ENCODE results near the gene MBP. TPM values are rescaled to one million over a fixed set of nuclear protein-coding genes. Genes with fewer than 3 reads are reported as not detected.
A peak's percentile ranks its signal among the peaks of the same experiment; 100 is the strongest.

The MBP gene
- total and polyA plus RNA-seq, 2 donors from 2014 or later: 15.1 to 61.2 TPM

GRCh38 chr18:77073336-77074093 lies 59.1 kb downstream of the MBP start:
- H3K27me3 ChIP-seq (ENCODE audit: control insufficient read depth, insufficient read depth, low read length): no peaks in the 10 kb centered on the region
- DNase-seq (no peak), FAIRE-seq (no peak)
- intact Hi-C loops (cut with DNase I): no loop called here
- no peak overlapping the region for H3K27ac ChIP-seq (ENCODE audit: low read depth in 2 of 2, low read length in 2 of 2)
- H3K9me3 ChIP-seq (ENCODE audit: control insufficient read depth in 2 of 3, insufficient read depth in 1 of 3, low read length in 3 of 3): no peaks in the 10 kb centered on the region
- H3K4me1 ChIP-seq (ENCODE audit: control insufficient read depth in 2 of 3, insufficient read depth in 2 of 3, low read depth in 1 of 3, low read length in 3 of 3): peaks cover 0 to 3% (median 0%) of the 10 kb centered on the region in 3 donors
- TF ChIP-seq CTCF (IDR thresholded peaks at IDR 0.05; ENCODE audit: borderline replicate concordance, extremely low read depth, insufficient read depth): no peak
- no peaks in the 10 kb centered on the region for H3K36me3 ChIP-seq (ENCODE audit: control insufficient read depth in 2 of 3, insufficient read depth in 3 of 3, low read length in 3 of 3)
- H3K4me3 ChIP-seq (ENCODE audit: low read length in 3 of 3): no peak overlapping the region
- no peak overlapping the region for H3K9ac ChIP-seq (ENCODE audit: low read length in 3 of 3)

- Histone ChIP-seq H3K4me3 (ENCODE audit: low read length in 3 of 3) (no peak overlapping the region), H3K9ac (ENCODE audit: low read length in 3 of 3) (no peak overlapping the region), H3K36me3 (ENCODE audit: control insufficient read depth in 2 of 3, insufficient read depth in 3 of 3, low read length in 3 of 3) (no peaks in the 10 kb centered on the region), H3K9me3 (ENCODE audit: control insufficient read depth in 2 of 3, insufficient read depth in 1 of 3, low read length in 3 of 3) (no peaks in the 10 kb centered on the region), H3K27ac (ENCODE audit: low read depth in 2 of 2, low read length in 2 of 2) (peak overlapping the region; percentile 33 to 56), H3K27me3 (ENCODE audit: control insufficient read depth, insufficient read depth, low read length) (no peaks in the 10 kb centered on the region), H3K4me1 (ENCODE audit: control insufficient read depth in 2 of 3, insufficient read depth in 2 of 3, low read depth in 1 of 3, low read length in 3 of 3) (peaks cover 0 to 6% (median 0%) of the 10 kb centered on the region in 3 donors)
- intact Hi-C loops (cut with DNase I): no loop called here
- no peak for TF ChIP-seq CTCF (IDR thresholded peaks at IDR 0.05; ENCODE audit: borderline replicate concordance, extremely low read depth, insufficient read depth)
- no peak for FAIRE-seq
- no peak for DNase-seq
Measured at GRCh38 chr18:77072566-77072965, 60.0 kb downstream of the MBP start.

GRCh38 chr18:77071711-77072292 lies 60.8 kb downstream of the MBP start:
- no peak for DNase-seq
- Histone ChIP-seq H3K9me3 (ENCODE audit: control insufficient read depth in 2 of 3, insufficient read depth in 1 of 3, low read length in 3 of 3) (no peaks in the 10 kb centered on the region), H3K27me3 (ENCODE audit: control insufficient read depth, insufficient read depth, low read length) (no peaks in the 10 kb centered on the region), H3K4me1 (ENCODE audit: control insufficient read depth in 2 of 3, insufficient read depth in 2 of 3, low read depth in 1 of 3, low read length in 3 of 3) (peaks cover 0 to 9% (median 0%) of the 10 kb centered on the region in 3 donors), H3K9ac (ENCODE audit: low read length in 3 of 3) (peak overlapping the region in 1 of 3 donors; percentile 44), H3K36me3 (ENCODE audit: control insufficient read depth in 2 of 3, insufficient read depth in 3 of 3, low read length in 3 of 3) (no peaks in the 10 kb centered on the region), H3K4me3 (ENCODE audit: low read length in 3 of 3) (no peak overlapping the region), H3K27ac (ENCODE audit: low read depth in 2 of 2, low read length in 2 of 2) (peak overlapping the region; percentile 56 to 59)
- intact Hi-C loops (cut with DNase I): no loop called here
- TF ChIP-seq CTCF (IDR thresholded peaks at IDR 0.05; ENCODE audit: borderline replicate concordance, extremely low read depth, insufficient read depth): no peak
- FAIRE-seq: no peak
